Activated naive CD4-positive, alpha-beta T cell treated with anti-CD3 and anti-CD28 coated beads, Interleukin-2, amount 10 ng/mL, durations not matched to agents 7 days and 5 days (primary cell): ENCODE results near the gene EVI5L.
A peak's percentile ranks its signal among the peaks of the same experiment; 100 is the strongest.
"Not testable (repeated sequence)": the region's sequence is repeated elsewhere in the genome, so short reads cannot be mapped to it uniquely, and the experiment has no call there.

Experiments
- CTCF ChIA-PET: fragments of 350-600 bp; sonication (Branson Sonifier 250); formaldehyde crosslinking; loops from one replicate; lab custom pipeline; 2021; ENCODE audit warnings: antibody characterized with exemption; lab: Charles Lee
- DNase-seq: peaks from one replicate; pipeline ENCODE4 v3.0.0-alpha.2; 2020
- H3K27ac Mint-ChIP-seq: one replicate; pipeline ENCODE4 v1.8.0; 2021; ENCODE audit warnings: mild to moderate bottlenecking, moderate library complexity, mixed read lengths
- H3K27me3 Mint-ChIP-seq: one replicate; pipeline ENCODE4 v1.8.0; 2021; ENCODE audit warnings: mild to moderate bottlenecking, mixed read lengths
- H3K36me3 Mint-ChIP-seq: one replicate; pipeline ENCODE4 v1.8.0; 2021; ENCODE audit warnings: mixed read lengths
- H3K4me1 Mint-ChIP-seq: one replicate; pipeline ENCODE4 v1.8.0; 2021; ENCODE audit warnings: mixed read lengths
- H3K4me3 Mint-ChIP-seq: one replicate; pipeline ENCODE4 v1.8.0; 2021; ENCODE audit warnings: mild to moderate bottlenecking, moderate library complexity, mixed read lengths
- H3K9me3 Mint-ChIP-seq: one replicate; pipeline ENCODE4 v1.8.0; 2021; ENCODE audit warnings: mixed read lengths

The EVI5L gene

DNA sequence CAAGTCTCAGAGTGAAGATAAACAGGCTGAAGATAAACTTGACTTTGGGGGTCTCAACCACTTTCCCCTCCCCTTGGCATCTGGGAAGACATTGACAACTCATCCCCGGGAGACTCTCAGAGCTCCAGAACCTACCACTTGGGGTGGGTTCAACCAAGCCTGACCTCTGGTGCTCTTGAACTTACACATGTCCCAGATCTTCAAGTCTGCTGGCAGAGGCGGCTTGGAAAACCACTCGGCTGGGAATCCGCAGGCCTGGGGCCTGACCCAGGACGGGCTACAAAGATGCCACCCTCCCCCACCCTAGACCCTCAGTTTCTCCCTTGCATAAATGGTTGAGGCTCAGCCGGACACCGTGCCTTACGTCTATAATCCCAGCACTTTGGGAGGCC is 58.8 kb downstream of the EVI5L start:
- Mint-ChIP-seq H3K4me3 (no peak overlapping the region), H3K4me1 (no peaks in the 10 kb centered on the region), H3K9me3 (no peaks in the 10 kb centered on the region), H3K36me3 (no peaks in the 10 kb centered on the region), H3K27me3 (peaks cover 82% of the 10 kb centered on the region), H3K27ac (no peak overlapping the region)
- CTCF ChIA-PET: interaction anchor here (1.0 kb wide), 1 partner anchor 19 kb away, joined by 3 read pairs; no protein-coding TSS in a partner anchor
- no peak for DNase-seq

DNA sequence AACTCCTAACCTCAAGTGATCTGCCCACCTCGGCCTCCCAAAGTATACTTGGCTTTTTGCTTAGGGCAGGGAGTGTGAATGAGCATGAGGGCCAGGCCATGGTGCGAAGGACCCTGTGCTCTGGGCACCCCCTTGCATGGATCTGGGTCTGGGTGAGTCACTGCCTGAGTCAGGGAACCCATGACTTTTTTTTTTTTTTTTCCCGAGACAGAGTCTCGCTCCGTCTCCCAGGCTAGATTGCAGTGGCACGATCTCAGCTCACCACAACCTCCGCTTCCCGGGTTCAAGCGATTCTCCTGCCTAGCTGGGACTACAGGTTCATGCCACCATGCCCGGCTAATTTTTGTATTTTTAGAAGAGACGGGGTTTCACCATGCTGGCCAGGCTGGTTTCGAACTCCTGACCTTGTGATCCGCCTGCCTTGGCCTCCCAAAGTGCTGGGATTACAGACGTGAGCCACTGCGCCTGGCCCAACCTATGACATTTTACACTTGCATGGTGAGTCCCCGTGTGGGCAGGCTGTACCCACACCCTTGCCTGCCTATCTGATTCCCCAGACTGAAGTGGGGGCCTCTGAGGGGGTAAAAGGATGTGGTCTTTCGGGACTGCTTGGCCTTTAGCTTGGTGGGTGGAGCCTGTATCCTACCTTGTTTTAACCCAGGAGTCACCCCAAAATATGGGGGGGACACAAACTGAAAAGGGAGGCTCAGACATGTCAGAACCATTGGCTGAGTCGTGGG is 63.5 kb downstream of the EVI5L start:
- H3K36me3 Mint-ChIP-seq, H3K4me3 Mint-ChIP-seq, CTCF ChIA-PET, H3K27ac Mint-ChIP-seq, H3K4me1 Mint-ChIP-seq, DNase-seq, H3K9me3 Mint-ChIP-seq: not testable (repeated sequence)
- H3K27me3 Mint-ChIP-seq: peaks cover 65% of the 10 kb centered on the region

DNA sequence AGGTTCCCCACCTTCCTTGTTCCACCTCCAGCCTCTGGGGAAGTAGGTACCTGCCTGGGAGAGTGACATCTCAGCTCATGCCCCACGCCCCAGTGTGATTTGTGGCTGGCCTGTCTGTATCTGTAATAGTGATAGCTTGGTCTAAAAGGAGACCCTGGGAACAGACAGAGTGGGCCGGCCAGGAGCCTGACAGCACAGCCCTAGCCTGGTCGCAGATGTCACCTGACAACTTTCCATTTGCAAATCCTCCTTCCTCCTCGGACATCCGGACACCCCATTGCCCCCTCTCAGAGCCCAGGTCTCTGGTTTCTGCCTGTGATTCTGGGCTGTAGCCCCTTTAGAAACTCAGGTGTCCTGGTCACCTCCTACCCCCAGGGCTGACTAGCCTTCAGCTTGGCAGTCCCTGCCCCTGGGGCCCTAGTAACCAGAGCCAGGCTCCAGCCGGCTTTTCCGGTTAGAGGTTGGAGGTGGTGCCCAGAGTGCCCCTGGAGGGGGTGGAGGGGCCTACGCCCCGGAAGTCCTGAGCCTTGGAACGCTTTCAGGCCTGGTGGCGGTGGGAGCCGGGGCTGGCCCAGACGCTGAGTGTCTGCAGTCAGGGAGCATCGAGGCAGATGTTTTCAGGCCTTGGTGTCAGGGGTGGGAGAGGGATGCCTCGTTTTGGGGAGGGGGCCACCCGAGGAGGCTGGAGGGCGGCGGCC is 64.7 kb downstream of the EVI5L start:
- Mint-ChIP-seq H3K27me3 (peaks cover 53% of the 10 kb centered on the region), H3K36me3 (no peaks in the 10 kb centered on the region), H3K27ac (no peak overlapping the region), H3K4me3 (no peak overlapping the region), H3K4me1 (no peaks in the 10 kb centered on the region), H3K9me3 (no peaks in the 10 kb centered on the region)
- DNase-seq: no peak
- CTCF ChIA-PET: no interaction called here

DNA sequence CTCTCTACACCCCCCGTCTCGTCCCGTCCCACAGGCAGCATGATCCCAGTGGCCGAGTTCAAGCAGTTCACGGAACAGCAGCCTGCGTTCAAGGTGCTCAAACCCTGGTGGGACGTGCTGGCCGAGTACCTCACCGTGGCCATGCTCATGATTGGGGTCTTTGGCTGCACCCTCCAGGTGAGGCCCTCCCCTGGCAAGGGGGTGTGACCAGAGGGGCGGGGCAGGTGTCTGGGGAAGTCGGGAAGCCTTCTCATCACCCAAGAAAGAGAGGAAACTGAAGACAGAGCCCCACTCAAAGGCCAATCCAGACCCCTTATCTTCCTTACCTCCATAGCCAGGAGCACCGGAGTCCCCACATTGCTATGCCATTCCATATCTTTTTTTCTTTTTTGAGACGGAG is 65.5 kb downstream of the EVI5L start:
- H3K4me1 Mint-ChIP-seq: no peaks in the 10 kb centered on the region
- no peak for DNase-seq
- H3K9me3 Mint-ChIP-seq: no peaks in the 10 kb centered on the region
- H3K4me3 Mint-ChIP-seq: no peak overlapping the region
- H3K27me3 Mint-ChIP-seq: peaks cover 48% of the 10 kb centered on the region
- CTCF ChIA-PET: no interaction called here
- no peak overlapping the region for H3K27ac Mint-ChIP-seq
- H3K36me3 Mint-ChIP-seq: no peaks in the 10 kb centered on the region

DNA sequence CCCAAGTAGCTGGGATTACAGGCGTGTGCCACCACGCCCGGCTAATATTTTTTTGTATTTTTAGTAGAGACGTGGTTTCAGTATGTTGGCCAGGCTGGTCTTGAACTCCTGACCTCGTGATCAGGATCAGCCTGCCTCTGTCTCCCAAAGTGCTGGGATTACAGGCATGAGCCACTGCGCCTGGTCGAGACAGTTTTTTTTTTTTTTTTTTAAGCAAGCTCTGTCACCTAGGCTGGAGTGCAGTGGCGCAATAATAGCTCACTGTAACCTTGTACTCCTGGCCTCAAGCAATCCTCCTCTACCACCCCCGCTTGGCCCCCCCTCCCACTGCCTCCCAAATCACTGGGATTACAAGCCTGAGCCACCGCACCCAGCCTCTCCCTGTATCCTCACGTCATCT is 67.3 kb downstream of the EVI5L start:
- CTCF ChIA-PET: no interaction called here
- H3K9me3 Mint-ChIP-seq: no peaks in the 10 kb centered on the region
- peak overlapping the region; percentile 78 for H3K27ac Mint-ChIP-seq
- no peaks in the 10 kb centered on the region for H3K36me3 Mint-ChIP-seq
- H3K27me3 Mint-ChIP-seq: peaks cover 39% of the 10 kb centered on the region
- H3K4me3 Mint-ChIP-seq: no peak overlapping the region
- no peak for DNase-seq
- peaks cover 5% of the 10 kb centered on the region for H3K4me1 Mint-ChIP-seq

DNA sequence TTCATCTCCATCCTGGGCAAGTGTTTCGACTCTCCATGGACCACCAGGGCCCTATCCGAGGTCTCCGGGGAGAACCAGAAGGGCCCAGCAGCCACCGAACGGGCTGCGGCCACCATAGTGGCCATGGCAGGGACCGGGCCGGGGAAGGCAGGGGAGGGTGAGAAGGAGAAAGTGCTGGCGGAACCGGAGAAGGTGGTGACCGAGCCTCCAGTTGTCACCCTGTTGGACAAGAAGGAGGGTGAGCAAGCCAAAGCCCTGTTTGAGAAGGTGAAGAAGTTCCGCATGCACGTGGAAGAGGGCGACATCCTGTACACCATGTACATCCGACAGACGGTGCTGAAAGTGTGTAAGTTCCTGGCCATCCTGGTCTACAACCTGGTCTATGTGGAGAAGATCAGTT is 68.9 kb downstream of the EVI5L start:
- Mint-ChIP-seq H3K9me3 (no peaks in the 10 kb centered on the region), H3K36me3 (no peaks in the 10 kb centered on the region), H3K27ac (no peak overlapping the region), H3K4me1 (peaks cover 16% of the 10 kb centered on the region), H3K27me3 (peaks cover 33% of the 10 kb centered on the region), H3K4me3 (no peak overlapping the region)
- DNase-seq: no peak
- CTCF ChIA-PET: no interaction called here

DNA sequence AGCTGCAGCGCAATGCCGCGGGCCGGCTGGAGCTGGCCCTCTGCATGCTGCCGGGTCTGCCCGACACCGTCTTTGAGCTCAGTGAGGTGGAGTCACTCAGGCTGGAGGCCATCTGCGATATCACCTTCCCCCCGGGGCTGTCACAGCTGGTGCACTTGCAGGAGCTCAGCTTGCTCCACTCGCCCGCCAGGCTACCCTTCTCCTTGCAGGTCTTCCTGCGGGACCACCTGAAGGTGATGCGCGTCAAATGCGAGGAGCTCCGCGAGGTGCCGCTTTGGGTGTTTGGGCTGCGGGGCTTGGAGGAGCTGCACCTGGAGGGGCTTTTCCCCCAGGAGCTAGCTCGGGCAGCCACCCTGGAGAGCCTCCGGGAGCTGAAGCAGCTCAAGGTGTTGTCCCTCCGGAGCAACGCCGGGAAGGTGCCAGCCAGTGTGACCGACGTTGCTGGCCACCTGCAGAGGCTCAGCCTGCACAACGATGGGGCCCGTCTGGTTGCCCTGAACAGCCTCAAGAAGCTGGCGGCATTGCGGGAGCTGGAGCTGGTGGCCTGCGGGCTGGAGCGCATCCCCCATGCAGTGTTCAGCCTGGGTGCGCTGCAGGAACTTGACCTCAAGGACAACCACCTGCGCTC is 69.8 kb downstream of the EVI5L start:
- no peak for DNase-seq
- H3K36me3 Mint-ChIP-seq: peaks cover 3% of the 10 kb centered on the region
- H3K9me3 Mint-ChIP-seq: no peaks in the 10 kb centered on the region
- H3K4me1 Mint-ChIP-seq: peaks cover 20% of the 10 kb centered on the region
- no peak overlapping the region for H3K27ac Mint-ChIP-seq
- H3K27me3 Mint-ChIP-seq: peaks cover 24% of the 10 kb centered on the region
- CTCF ChIA-PET: interaction anchor here (0.7 to 2.2 kb wide), 4 partner anchors 19 to 100 kb away, joined by 3 to 7 read pairs (median 4); partner anchors contain the start of gene TIMM44
- H3K4me3 Mint-ChIP-seq: no peak overlapping the region

DNA sequence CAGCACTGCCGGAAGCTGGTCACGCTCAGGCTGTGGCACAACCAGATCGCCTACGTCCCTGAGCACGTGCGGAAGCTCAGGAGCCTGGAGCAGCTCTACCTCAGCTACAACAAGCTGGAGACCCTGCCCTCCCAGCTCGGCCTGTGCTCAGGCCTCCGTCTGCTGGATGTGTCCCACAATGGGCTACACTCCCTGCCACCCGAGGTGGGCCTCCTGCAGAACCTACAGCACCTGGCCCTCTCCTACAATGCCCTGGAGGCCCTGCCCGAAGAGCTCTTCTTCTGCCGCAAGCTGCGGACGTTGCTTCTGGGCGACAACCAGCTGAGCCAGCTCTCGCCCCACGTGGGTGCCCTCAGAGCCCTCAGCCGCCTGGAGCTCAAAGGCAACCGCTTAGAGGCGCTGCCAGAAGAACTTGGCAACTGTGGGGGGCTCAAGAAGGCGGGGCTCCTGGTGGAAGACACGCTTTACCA is 70.4 kb downstream of the EVI5L start:
- CTCF ChIA-PET: interaction anchor here (1.0 to 2.2 kb wide), 4 partner anchors 28 to 100 kb away, joined by 3 to 10 read pairs (median 6); partner anchors contain the start of gene TIMM44
- no peak overlapping the region for H3K27ac Mint-ChIP-seq
- no peak for DNase-seq
- H3K9me3 Mint-ChIP-seq: no peaks in the 10 kb centered on the region
- H3K36me3 Mint-ChIP-seq: peaks cover 5% of the 10 kb centered on the region
- H3K4me3 Mint-ChIP-seq: no peak overlapping the region
- H3K27me3 Mint-ChIP-seq: peaks cover 18% of the 10 kb centered on the region
- peaks cover 26% of the 10 kb centered on the region for H3K4me1 Mint-ChIP-seq

DNA sequence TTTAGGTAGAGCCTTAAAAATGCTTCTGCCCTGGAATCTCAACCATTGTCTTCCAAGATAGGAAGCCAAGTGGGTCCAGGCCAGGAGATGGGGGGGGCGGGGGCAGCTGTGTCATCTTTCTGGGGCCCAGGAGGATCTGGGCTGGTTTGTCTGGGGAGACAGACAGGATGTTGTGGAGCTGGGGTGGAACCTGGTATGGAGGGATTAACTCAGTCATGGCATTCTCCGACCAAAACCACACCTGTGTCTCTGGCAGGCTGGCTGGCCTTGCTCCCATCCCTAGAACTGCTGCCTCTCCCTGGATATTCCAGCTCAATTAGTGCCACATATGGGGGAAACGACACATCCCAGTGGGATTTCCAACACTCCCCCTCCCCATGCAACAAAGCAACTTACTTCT is 70.9 kb downstream of the EVI5L start:
- H3K27me3 Mint-ChIP-seq: peaks cover 18% of the 10 kb centered on the region
- H3K4me1 Mint-ChIP-seq: peaks cover 31% of the 10 kb centered on the region
- CTCF ChIA-PET: interaction anchor here (1.4 to 2.2 kb wide), 3 partner anchors 32 to 101 kb away, joined by 3 to 10 read pairs (median 7); partner anchors contain the start of gene TIMM44
- H3K4me3 Mint-ChIP-seq: no peak overlapping the region
- peaks cover 9% of the 10 kb centered on the region for H3K36me3 Mint-ChIP-seq
- H3K27ac Mint-ChIP-seq: no peak overlapping the region
- no peak for DNase-seq
- no peaks in the 10 kb centered on the region for H3K9me3 Mint-ChIP-seq

DNA sequence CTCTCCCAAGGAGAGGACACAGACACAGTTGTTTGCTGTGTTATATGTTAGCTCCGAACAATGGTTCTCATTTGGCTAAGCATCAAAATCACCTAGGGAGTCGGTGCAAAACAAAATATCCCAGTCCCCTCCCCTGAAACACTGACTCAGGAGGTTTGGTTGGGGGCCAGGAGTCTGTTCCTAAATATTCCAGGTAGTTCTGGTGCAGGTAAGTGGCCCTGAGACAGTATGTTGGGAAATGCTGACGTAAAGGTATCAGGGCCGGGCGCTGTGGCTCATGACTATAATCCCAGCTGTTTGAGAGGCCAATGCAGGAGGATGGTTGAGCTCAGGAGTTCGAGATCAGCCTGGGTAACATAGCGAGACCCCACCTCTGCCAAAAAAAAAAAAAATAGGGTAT is 71.3 kb downstream of the EVI5L start:
- Mint-ChIP-seq H3K27me3 (peaks cover 18% of the 10 kb centered on the region), H3K4me1 (peaks cover 33% of the 10 kb centered on the region), H3K4me3 (no peak overlapping the region), H3K36me3 (peaks cover 9% of the 10 kb centered on the region), H3K9me3 (no peaks in the 10 kb centered on the region), H3K27ac (no peak overlapping the region)
- CTCF ChIA-PET: interaction anchor here (1.7 to 2.2 kb wide), 2 partner anchors 32 to 43 kb away, joined by 7 to 10 read pairs; partner anchors contain the start of gene TIMM44
- DNase-seq: no peak

DNA sequence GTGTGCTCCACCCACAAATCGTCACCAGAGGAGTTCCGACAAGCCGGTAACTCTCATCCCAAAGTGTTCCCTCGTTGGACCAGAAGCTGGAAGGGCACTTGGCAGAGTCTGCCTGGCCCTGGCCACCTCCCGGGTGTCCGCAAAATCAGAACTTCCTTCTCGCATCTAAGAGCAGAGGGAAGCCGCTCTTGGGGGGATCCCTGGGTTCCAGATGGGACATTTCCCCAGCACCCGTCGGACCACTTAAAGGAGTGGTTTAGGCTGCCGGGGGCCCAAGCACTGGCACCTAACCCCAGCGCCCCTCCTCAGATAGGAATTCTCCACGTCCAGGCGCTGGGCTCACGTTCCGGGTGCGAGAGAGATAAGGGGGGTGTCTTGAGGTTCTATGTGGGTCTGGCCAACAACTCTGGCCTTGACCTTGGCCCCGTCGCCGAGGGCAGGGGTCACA is 72.8 kb downstream of the EVI5L start:
- Mint-ChIP-seq H3K4me1 (peaks cover 38% of the 10 kb centered on the region), H3K27ac (no peak overlapping the region), H3K4me3 (peak overlapping the region; percentile 84), H3K9me3 (no peaks in the 10 kb centered on the region), H3K27me3 (peaks cover 18% of the 10 kb centered on the region), H3K36me3 (peaks cover 9% of the 10 kb centered on the region)
- DNase-seq: no peak
- CTCF ChIA-PET: interaction anchor here (0.8 to 2.0 kb wide), 5 partner anchors 17 to 85 kb away, joined by 3 to 9 read pairs (median 7); partner anchors contain the start of genes SNAPC2 and TIMM44

DNA sequence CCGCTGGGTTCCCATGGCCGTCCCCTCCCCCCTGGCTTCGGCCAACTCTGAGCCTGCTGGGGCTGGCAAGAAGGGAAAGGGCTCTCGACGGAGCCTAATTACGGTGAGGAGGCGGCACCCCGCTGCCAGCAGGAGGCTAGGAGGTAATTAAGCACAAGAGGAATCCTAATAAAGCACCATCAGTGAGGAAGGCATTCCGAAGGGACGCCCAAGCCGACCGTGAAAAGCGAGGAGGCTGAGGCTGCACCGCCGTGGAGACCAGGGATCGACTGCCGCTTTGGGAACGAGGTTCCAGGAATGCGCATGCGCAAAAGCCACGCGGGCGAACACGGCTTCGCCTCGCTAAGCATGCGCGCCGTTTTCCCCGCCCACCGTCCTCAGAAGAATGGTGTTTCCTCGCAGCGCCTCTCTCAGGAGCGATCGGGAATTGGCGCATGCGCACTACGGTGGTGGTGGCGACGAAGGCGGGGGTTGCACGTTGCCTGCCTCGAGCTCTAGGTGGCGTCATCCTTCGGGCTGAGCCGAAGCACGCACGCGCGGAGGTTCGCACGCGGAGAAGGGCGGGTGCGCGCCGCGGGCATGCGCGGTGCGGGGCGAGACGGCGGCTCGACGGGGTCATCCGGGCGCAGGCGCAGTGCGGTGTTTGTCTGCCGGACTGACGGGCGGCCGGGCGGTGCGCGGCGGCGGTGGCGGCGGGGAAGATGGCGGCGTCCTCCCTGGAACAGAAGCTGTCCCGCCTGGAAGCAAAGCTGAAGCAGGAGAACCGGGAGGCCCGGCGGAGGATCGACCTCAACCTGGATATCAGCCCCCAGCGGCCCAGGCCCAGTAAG is 73.4 kb downstream of the EVI5L start, which contains the start of gene MAP2K7:
Gene MAP2K7 (plus strand): TSS at position 634 of the 830 bp plus-strand sequence. CDS start 68 bp downstream, at position 702.
- peaks cover 9% of the 10 kb centered on the region for H3K36me3 Mint-ChIP-seq
- H3K27me3 Mint-ChIP-seq: peaks cover 15% of the 10 kb centered on the region
- H3K4me3 Mint-ChIP-seq: peak within 1 kb of the TSS; percentile 85
- H3K27ac Mint-ChIP-seq: peak within 1 kb of the TSS; percentile 92
- peaks cover 38% of the 10 kb centered on the region for H3K4me1 Mint-ChIP-seq
- CTCF ChIA-PET: interaction anchor here (0.8 to 2.0 kb wide), 6 partner anchors 17 to 85 kb away, joined by 3 to 9 read pairs (median 5); partner anchors contain the start of genes SNAPC2 and TIMM44
- no peaks in the 10 kb centered on the region for H3K9me3 Mint-ChIP-seq
- peak; percentile 100 for DNase-seq
